ENCODE results near the gene VTCN1.

VTCN1 gene

DNA sequence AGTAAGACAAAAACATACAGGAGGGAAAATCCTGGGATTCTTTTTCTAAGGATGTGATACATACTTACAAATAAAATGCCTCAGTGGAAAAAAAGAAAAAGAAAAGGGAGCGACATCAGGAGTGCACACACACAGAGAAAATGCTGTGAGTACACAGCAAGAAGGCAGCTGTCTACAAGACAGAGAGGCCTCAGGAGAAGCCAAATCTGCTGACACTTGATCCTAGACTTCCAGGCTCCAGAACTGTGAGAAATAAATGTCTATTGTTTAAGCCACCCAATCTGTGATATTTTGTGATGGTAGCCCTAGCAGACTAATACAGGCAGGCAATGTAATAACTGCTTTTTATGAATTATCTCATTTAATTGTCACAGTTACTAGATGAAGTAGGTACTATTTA is 72.2 kb downstream of the VTCN1 start:
- TF ChIP-seq, protein P1, sequence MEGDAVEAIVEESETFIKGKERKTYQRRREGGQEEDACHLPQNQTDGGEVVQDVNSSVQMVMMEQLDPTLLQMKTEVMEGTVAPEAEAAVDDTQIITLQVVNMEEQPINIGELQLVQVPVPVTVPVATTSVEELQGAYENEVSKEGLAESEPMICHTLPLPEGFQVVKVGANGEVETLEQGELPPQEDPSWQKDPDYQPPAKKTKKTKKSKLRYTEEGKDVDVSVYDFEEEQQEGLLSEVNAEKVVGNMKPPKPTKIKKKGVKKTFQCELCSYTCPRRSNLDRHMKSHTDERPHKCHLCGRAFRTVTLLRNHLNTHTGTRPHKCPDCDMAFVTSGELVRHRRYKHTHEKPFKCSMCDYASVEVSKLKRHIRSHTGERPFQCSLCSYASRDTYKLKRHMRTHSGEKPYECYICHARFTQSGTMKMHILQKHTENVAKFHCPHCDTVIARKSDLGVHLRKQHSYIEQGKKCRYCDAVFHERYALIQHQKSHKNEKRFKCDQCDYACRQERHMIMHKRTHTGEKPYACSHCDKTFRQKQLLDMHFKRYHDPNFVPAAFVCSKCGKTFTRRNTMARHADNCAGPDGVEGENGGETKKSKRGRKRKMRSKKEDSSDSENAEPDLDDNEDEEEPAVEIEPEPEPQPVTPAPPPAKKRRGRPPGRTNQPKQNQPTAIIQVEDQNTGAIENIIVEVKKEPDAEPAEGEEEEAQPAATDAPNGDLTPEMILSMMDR (IDR thresholded peaks at IDR 0.05; ENCODE audit: insufficient read depth, missing control alignments): no peak
- FAIRE-seq: no peak
- no peak for DNase-seq (ENCODE audit: insufficient read length, low spot score)

DNA sequence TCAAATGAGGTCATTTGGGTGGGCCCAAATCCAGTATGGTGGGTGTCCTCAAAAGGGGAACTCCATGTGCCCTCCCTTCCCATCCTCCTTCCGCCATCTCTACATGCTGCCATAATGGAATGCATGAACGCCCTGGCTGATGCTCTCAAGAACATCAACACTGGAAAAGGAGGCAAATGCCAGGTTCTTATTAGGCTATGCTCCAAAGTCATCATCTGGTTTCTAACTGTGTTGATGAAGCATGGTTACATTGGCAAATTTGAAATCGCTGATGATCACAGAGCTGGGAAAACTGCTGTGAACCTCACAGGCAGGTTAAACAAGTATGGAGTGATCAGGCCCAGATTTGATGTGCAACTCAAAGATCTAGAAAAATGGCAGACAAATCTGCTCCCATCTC is 72.6 kb downstream of the VTCN1 start:
- no peak for FAIRE-seq
- no peak for DNase-seq (ENCODE audit: insufficient read length, low spot score)
- TF ChIP-seq, protein P1 (IDR thresholded peaks at IDR 0.05; ENCODE audit: insufficient read depth, missing control alignments): no peak

- DNase-seq (ENCODE audit: insufficient read length, low spot score) (no peak), FAIRE-seq (no peak)
- TF ChIP-seq, protein P1 (IDR thresholded peaks at IDR 0.05; ENCODE audit: insufficient read depth, missing control alignments): no peak
Observed at GRCh38 chr1:117137281-117137855, 73.4 kb downstream of the VTCN1 start.

- TF ChIP-seq, protein P1 (IDR thresholded peaks at IDR 0.05; ENCODE audit: insufficient read depth, missing control alignments): no peak
- no peak for DNase-seq (ENCODE audit: insufficient read length, low spot score)
- no peak for FAIRE-seq
Observed at GRCh38 chr1:117136749-117137148, 74.0 kb downstream of the VTCN1 start.

DNA sequence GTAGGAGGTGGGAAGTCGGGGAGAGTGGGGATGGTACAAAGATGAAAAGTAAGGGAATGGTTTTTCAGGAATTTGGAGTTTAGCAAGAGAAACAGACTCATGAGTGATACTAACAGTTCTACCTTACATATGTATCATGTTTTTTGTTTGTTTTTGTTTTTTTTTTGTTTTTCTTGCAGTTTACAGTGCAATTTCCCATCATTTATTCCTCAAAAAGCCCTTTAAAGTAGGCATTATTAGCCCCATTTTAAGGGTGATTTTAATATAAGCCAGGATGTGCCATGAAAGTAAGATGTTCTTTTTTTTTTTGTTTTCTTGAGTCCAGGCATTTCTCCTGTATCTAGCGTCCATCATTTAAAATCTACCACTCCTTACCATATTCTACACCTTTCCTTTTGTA is 75.4 kb downstream of the VTCN1 start:
- TF ChIP-seq, protein P1 (IDR thresholded peaks at IDR 0.05; ENCODE audit: insufficient read depth, missing control alignments): no peak
- DNase-seq (ENCODE audit: insufficient read length, low spot score): no peak
- FAIRE-seq: no peak

DNA sequence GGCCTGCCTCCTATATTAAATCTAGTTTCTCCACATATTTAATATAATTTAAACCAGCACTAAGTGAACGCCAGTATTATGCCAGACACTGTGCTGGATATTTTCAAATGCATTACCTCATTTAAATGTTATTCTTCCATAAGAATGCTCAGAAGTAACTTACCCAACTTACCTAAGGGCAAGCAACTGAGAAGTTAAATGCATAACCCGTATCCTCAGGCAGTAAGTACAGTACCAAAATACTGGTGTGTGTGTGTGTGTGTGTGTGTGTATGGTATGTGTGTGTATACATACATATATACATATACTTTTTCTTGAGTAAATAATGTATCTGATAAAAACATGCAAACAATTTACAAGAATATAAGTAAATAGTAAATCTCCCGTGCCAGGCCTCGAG is 80.2 kb downstream of the VTCN1 start:
- FAIRE-seq (no peak), DNase-seq (ENCODE audit: insufficient read length, low spot score) (no peak)
- TF ChIP-seq, protein P1 (IDR thresholded peaks at IDR 0.05; ENCODE audit: insufficient read depth, missing control alignments): no peak

DNA sequence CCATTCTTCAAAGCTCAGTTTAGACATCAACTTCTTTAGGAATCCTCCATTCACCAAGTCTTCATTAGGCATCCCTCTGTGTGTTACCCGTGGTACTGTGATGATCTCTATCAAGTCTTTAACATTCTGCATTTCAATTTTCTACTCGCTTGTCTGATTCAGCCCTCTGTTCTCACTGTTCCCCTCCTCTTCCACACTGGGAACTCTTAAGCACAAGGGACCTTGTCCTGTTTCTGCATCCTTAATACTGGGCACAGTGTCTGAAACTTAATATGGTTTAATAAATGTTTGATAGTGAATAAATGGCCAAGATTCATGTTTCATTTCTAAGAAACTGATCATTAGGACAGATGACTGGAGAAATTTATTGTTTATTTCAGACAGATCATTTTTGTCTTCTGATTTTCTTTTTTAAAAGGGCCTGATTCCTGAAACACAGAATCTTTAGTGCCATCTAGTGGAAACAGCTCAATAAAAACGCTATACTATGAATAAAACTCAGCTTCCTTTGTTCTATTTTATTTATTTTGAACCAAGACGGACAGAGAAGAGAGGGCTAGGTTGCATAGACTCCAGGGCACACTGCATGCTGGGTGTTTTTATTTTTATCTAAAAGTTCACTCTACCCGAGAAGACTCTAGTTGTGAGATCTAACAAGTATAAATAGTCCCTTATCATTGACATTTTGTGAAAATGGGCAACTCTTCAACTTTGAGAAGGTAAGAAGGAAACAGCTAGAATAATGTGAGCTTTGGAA is 82.2 kb downstream of the VTCN1 start:
- TF ChIP-seq, protein P1 (IDR thresholded peaks at IDR 0.05; ENCODE audit: insufficient read depth, missing control alignments): peak; percentile 54
- FAIRE-seq (no peak), DNase-seq (ENCODE audit: insufficient read length, low spot score) (no peak)
